ENCODE measurements around the gene CTSA. TPM values are rescaled to one million over a fixed set of nuclear protein-coding genes. Genes with fewer than 3 reads are reported as not detected.
A peak's percentile ranks its signal among the peaks of the same experiment; 100 is the strongest.

The CTSA gene
- total and polyA plus RNA-seq, 2 experiments from 2014 or later = 39.9 to 63.9 TPM

GRCh38 chr20:45919542-45920399 is 28.6 kb downstream of the CTSA start:
- no peak overlapping the region for H3K27ac Mint-ChIP-seq
- Histone ChIP-seq H3K36me3 (ENCODE audit: insufficient read depth) (no peaks in the 10 kb centered on the region), H3K79me2 (replicated peaks; ENCODE audit: insufficient read depth) (no peaks in the 10 kb centered on the region), H3K4me2 (no peak overlapping the region), H3K9me2 (ENCODE audit: insufficient read depth) (no peaks in the 10 kb centered on the region), H3F3A (replicated peaks; ENCODE audit: low read depth) (no peaks in the 10 kb centered on the region), H3K27ac (ENCODE audit: low read depth) (no peak overlapping the region), H4K20me1 (replicated peaks; ENCODE audit: insufficient read depth) (no peaks in the 10 kb centered on the region), H3K4me3 (no peak overlapping the region), H3K27me3 (ENCODE audit: insufficient read depth) (no peaks in the 10 kb centered on the region), H2AFZ (0 out of 2 replicates have a peak overlapping the region, but pooled peaks have one; percentile 56), H3K4me1 (ENCODE audit: insufficient read depth) (no peaks in the 10 kb centered on the region)
- ATAC-seq = peak; percentile 33; the same call in 2 of the 3 replicates
- H3K36me3 Mint-ChIP-seq (ENCODE audit: low read depth) = no peaks in the 10 kb centered on the region
- TF ChIP-seq JUNB (IDR thresholded peaks at IDR 0.05; ENCODE audit: unreplicated experiment) (no peak), NANOG (IDR thresholded peaks at IDR 0.05; ENCODE audit: borderline replicate concordance) (no peak), ZNF331 (CRISPR knock-in tag; IDR thresholded peaks at IDR 0.05; ENCODE audit: low read depth) (no peak), CREB1 (CRISPR knock-in tag; IDR thresholded peaks at IDR 0.05; ENCODE audit: low read depth) (no peak), POLR2AphosphoS5 (IDR thresholded peaks at IDR 0.05; ENCODE audit: low read depth) (no peak), STAT1 (IDR thresholded peaks at IDR 0.05; ENCODE audit: unreplicated experiment) (no peak), CTCF (conservative IDR thresholded peaks at IDR 0.05; ENCODE audit: low read depth in 2 of 2) (no peak), REST (IDR thresholded peaks at IDR 0.05; ENCODE audit: unreplicated experiment) (no peak), ZNF114 (CRISPR knock-in tag; IDR thresholded peaks at IDR 0.05) (no peak), EZH2phosphoT487 (IDR thresholded peaks at IDR 0.05; ENCODE audit: unreplicated experiment) (no peak), EZH2 (IDR thresholded peaks at IDR 0.05; ENCODE audit: low read depth, unreplicated experiment) (no peak)
- TF ChIP-seq, protein P1, sequence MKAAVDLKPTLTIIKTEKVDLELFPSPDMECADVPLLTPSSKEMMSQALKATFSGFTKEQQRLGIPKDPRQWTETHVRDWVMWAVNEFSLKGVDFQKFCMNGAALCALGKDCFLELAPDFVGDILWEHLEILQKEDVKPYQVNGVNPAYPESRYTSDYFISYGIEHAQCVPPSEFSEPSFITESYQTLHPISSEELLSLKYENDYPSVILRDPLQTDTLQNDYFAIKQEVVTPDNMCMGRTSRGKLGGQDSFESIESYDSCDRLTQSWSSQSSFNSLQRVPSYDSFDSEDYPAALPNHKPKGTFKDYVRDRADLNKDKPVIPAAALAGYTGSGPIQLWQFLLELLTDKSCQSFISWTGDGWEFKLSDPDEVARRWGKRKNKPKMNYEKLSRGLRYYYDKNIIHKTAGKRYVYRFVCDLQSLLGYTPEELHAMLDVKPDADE (IDR thresholded peaks at IDR 0.05) = no peak
- TF ChIP-seq, protein P2, sequence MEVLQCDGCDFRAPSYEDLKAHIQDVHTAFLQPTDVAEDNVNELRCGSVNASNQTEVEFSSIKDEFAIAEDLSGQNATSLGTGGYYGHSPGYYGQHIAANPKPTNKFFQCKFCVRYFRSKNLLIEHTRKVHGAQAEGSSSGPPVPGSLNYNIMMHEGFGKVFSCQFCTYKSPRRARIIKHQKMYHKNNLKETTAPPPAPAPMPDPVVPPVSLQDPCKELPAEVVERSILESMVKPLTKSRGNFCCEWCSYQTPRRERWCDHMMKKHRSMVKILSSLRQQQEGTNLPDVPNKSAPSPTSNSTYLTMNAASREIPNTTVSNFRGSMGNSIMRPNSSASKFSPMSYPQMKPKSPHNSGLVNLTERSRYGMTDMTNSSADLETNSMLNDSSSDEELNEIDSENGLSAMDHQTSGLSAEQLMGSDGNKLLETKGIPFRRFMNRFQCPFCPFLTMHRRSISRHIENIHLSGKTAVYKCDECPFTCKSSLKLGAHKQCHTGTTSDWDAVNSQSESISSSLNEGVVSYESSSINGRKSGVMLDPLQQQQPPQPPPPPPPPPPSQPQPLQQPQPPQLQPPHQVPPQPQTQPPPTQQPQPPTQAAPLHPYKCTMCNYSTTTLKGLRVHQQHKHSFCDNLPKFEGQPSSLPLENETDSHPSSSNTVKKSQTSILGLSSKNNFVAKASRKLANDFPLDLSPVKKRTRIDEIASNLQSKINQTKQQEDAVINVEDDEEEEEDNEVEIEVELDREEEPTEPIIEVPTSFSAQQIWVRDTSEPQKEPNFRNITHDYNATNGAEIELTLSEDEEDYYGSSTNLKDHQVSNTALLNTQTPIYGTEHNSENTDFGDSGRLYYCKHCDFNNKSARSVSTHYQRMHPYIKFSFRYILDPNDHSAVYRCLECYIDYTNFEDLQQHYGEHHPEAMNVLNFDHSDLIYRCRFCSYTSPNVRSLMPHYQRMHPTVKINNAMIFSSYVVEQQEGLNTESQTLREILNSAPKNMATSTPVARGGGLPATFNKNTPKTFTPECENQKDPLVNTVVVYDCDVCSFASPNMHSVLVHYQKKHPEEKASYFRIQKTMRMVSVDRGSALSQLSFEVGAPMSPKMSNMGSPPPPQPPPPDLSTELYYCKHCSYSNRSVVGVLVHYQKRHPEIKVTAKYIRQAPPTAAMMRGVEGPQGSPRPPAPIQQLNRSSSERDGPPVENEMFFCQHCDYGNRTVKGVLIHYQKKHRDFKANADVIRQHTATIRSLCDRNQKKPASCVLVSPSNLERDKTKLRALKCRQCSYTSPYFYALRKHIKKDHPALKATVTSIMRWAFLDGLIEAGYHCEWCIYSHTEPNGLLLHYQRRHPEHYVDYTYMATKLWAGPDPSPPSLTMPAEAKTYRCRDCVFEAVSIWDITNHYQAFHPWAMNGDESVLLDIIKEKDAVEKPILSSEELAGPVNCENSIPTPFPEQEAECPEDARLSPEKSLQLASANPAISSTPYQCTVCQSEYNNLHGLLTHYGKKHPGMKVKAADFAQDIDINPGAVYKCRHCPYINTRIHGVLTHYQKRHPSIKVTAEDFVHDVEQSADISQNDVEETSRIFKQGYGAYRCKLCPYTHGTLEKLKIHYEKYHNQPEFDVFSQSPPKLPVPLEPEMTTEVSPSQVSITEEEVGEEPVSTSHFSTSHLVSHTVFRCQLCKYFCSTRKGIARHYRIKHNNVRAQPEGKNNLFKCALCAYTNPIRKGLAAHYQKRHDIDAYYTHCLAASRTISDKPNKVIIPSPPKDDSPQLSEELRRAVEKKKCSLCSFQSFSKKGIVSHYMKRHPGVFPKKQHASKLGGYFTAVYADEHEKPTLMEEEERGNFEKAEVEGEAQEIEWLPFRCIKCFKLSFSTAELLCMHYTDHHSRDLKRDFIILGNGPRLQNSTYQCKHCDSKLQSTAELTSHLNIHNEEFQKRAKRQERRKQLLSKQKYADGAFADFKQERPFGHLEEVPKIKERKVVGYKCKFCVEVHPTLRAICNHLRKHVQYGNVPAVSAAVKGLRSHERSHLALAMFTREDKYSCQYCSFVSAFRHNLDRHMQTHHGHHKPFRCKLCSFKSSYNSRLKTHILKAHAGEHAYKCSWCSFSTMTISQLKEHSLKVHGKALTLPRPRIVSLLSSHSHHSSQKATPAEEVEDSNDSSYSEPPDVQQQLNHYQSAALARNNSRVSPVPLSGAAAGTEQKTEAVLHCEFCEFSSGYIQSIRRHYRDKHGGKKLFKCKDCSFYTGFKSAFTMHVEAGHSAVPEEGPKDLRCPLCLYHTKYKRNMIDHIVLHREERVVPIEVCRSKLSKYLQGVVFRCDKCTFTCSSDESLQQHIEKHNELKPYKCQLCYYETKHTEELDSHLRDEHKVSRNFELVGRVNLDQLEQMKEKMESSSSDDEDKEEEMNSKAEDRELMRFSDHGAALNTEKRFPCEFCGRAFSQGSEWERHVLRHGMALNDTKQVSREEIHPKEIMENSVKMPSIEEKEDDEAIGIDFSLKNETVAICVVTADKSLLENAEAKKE (CRISPR knock-in tag; IDR thresholded peaks at IDR 0.05) = no peak
- DNase-seq (ENCODE audit: low spot score) = no peak
- peaks cover 7% of the 10 kb centered on the region for H3K27me3 Mint-ChIP-seq (ENCODE audit: insufficient read depth, low read depth, poor library complexity)
- peaks cover 13% of the 10 kb centered on the region for H3K4me1 Mint-ChIP-seq
- no peak overlapping the region for H3K4me3 Mint-ChIP-seq
- no peaks in the 10 kb centered on the region for H3K9me3 Mint-ChIP-seq

Data from GM23338 (cell line).